ENCODE results near the gene CLK2. TPM values are rescaled to one million over a fixed set of nuclear protein-coding genes. Genes with fewer than 3 reads are reported as not detected.

The CLK2 gene
- total RNA-seq, 4 donors from 2014 or later = 17.6 to 32.0 (median 25.3) TPM

DNA sequence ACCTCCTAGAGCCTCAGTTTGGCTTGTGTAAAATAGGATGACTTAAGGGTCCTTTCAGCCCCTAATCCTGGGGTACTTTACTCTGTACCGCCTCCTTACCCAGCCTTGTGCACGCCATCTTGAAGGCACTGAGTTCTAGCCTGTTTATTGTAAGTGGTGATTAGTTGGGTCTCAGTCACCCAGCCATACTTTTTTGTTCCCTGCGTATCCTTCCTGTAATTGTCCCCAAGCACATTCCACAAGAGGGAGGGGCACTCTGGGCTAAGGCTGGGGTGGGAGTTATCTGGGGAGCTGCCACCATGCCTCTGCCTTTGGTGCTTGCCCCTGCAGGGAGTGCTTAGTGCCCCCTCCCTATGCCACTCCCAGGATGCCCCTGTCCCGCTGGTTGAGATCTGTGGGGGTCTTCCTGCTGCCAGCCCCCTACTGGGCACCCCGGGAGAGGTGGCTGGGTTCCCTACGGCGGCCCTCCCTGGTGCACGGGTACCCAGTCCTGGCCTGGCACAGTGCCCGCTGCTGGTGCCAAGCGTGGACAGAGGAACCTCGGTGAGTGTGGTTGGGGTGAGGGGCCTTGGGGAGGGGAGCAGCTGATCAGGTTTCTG is 36.2 kb upstream of the CLK2 start:
- H3K9me3 ChIP-seq = no peaks in the 10 kb centered on the region
- H3K4me3 ChIP-seq = peak overlapping the region; percentile 66 to 97 (median 70)
- no peaks in the 10 kb centered on the region for H3K27me3 ChIP-seq
- H3K27ac ChIP-seq (replicated peaks in 1 of 4) = peak overlapping the region; percentile 79 to 90 (median 86)
- no peak for DNase-seq (ENCODE audit: extremely low spot score)
- intact Hi-C loops (cut with DNase I) = no loop called here
- WGBS = 5% methylated on average over 3 of the region's 11 CpGs
- peak in 1 of 2 donors; percentile 11 for TF ChIP-seq POLR2AphosphoS5 (IDR thresholded peaks at IDR 0.05)
- TF ChIP-seq, protein P1, sequence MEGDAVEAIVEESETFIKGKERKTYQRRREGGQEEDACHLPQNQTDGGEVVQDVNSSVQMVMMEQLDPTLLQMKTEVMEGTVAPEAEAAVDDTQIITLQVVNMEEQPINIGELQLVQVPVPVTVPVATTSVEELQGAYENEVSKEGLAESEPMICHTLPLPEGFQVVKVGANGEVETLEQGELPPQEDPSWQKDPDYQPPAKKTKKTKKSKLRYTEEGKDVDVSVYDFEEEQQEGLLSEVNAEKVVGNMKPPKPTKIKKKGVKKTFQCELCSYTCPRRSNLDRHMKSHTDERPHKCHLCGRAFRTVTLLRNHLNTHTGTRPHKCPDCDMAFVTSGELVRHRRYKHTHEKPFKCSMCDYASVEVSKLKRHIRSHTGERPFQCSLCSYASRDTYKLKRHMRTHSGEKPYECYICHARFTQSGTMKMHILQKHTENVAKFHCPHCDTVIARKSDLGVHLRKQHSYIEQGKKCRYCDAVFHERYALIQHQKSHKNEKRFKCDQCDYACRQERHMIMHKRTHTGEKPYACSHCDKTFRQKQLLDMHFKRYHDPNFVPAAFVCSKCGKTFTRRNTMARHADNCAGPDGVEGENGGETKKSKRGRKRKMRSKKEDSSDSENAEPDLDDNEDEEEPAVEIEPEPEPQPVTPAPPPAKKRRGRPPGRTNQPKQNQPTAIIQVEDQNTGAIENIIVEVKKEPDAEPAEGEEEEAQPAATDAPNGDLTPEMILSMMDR (IDR thresholded peaks at IDR 0.05) = no peak
- H3K4me1 ChIP-seq = peaks cover 16 to 33% (median 29%) of the 10 kb centered on the region in 4 donors
- peaks cover 4 to 42% (median 31%) of the 10 kb centered on the region in 4 donors for H3K36me3 ChIP-seq

DNA sequence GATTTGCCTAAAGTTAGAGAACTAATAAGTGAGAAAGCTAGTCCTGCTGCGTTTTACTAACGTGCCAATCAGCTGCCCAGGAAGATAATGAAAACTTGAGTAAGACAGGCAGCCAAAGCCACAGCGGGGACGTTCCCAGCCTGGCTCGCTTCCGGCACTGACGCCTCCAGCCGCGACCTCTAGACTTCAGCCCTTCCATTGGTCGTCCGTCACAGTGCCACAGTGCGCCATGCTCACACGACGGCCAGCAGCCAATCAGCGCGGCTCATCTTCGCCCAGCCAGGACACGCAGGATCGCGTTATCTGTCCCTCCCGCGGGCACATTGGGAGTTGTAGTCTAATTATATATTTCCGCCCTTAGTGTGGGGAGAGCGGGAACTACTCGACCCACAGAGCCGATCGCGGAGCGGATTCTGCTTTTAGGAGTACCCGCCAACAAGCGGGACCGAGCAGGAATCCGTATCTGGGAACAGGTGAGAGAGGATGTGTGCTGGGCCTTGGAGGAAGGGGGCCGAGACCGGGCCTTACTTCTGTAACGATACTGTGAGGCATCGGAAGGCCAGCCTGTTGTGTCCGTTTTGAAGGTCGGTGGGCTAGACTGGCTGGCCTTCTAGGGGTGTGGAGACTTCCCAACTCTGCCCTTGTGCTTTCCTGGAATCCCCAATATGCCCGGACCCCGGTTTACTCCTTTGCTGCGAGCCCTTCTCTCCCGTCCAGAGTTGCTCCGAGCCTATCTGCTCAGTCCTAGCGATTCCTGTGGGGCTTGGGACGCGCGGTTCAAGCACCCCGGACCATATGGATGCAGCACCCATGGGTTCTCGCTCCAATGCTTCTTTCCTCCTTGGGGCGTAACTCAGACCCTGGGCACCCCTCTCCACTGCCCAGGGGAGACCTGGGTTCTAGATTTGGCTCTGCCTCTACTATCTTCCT is 35.5 kb upstream of the CLK2 start, which contains the start of gene FDPS:
TSS of gene FDPS (plus strand) at position 374 of the 930 bp plus-strand sequence. CDS start 924 bp downstream, outside the sequence.
- H3K9me3 ChIP-seq = no peaks in the 10 kb centered on the region
- intact Hi-C loops (cut with DNase I) = no loop called here
- DNase-seq (ENCODE audit: extremely low spot score) = peak; percentile 100
- peak within 1 kb of the TSS; percentile 66 to 97 (median 70) for H3K4me3 ChIP-seq
- TF ChIP-seq POLR2A (IDR thresholded peaks at IDR 0.05; ENCODE audit: low read depth) = no peak
- TF ChIP-seq, protein P1 (IDR thresholded peaks at IDR 0.05) = peak in 2 of 3 experiments; percentile 24 to 32
- TF ChIP-seq POLR2AphosphoS5 (IDR thresholded peaks at IDR 0.05) = peak; percentile 95
- no peaks in the 10 kb centered on the region for H3K27me3 ChIP-seq
- H3K36me3 ChIP-seq = peaks cover 4 to 35% (median 24%) of the 10 kb centered on the region in 4 donors
- WGBS = under 1% methylated on average over 41 of the region's 51 CpGs
- peak within 1 kb of the TSS; percentile 79 to 90 (median 86) for H3K27ac ChIP-seq (replicated peaks in 1 of 4)
- peaks cover 16 to 33% (median 29%) of the 10 kb centered on the region in 4 donors for H3K4me1 ChIP-seq

DNA sequence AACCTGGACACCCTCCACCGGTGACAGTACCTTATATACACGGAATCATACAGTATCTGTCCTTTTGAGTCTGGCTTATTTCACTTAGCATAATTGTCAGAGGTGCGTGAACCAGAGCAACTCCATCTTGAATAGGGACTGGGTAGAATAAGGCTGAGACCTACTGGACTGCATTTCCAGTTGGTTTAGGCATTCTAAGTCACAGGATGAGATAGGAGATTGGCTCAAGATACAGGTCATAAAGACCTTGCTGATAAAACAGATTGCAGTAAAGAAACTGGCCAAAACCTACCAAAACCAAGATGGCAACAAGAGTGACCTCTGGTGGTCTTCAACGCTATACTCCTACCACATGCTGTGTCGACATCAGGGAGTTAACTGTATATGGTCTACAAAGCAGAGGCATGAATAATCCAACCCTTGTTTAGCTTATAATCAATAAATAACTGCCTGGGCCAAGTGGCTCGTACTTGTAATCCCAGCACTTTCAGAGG is 34.0 kb upstream of the CLK2 start:
- H3K4me1 ChIP-seq = peaks cover 16 to 33% (median 29%) of the 10 kb centered on the region in 4 donors
- H3K27ac ChIP-seq (replicated peaks in 1 of 4) = peak overlapping the region in 2 of 4 donors; percentile 79 to 83
- H3K9me3 ChIP-seq = no peaks in the 10 kb centered on the region
- no peaks in the 10 kb centered on the region for H3K27me3 ChIP-seq
- H3K36me3 ChIP-seq = peaks cover 3 to 22% (median 11%) of the 10 kb centered on the region in 4 donors
- 51% methylated on average over 6 of the region's 6 CpGs for WGBS
- H3K4me3 ChIP-seq = no peak overlapping the region
- intact Hi-C loops (cut with DNase I) = no loop called here
- no peak for TF ChIP-seq POLR2AphosphoS5 (IDR thresholded peaks at IDR 0.05)
- TF ChIP-seq, protein P1 (IDR thresholded peaks at IDR 0.05) = peak in 2 of 3 experiments; percentile 32 to 37
- DNase-seq (ENCODE audit: extremely low spot score) = no peak

DNA sequence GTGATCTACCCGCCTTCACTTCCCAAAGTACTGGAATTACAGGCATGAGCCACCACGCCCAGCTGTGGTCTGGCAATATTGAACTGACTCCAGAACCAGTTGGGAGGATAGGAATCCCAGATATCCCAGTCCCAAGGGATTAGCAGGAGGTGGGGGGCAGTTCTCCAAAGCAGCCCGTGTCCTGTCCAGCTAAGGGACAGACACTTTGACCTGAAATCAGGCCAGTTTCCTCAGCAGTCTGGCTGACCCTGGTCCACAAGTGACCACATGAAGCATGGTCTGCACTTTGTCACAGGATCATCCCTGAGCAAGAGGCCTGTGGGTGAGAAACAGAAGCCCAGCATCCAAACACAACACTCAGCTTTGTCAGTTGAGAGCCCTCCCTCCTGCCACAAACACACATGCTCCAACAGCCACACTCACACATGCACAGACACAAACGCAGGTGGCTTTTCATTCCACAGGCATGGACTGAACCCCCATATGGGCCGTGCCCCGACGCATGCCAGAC is 32.6 kb upstream of the CLK2 start:
- Histone ChIP-seq H3K4me1 (peaks cover 16 to 27% (median 27%) of the 10 kb centered on the region in 4 donors), H3K9me3 (no peaks in the 10 kb centered on the region), H3K27me3 (no peaks in the 10 kb centered on the region), H3K36me3 (peaks cover 0 to 9% (median 5%) of the 10 kb centered on the region in 4 donors), H3K27ac (replicated peaks in 1 of 4) (no peak overlapping the region), H3K4me3 (no peak overlapping the region)
- WGBS = 79% methylated on average over 5 of the region's 7 CpGs
- no peak for TF ChIP-seq POLR2AphosphoS5 (IDR thresholded peaks at IDR 0.05)
- TF ChIP-seq POLR2A (IDR thresholded peaks at IDR 0.05; ENCODE audit: low read depth) = no peak
- TF ChIP-seq EP300 (IDR thresholded peaks at IDR 0.05) = no peak
- TF ChIP-seq, protein P1 (IDR thresholded peaks at IDR 0.05) = no peak
- intact Hi-C loops (cut with DNase I) = no loop called here
- no peak for DNase-seq (ENCODE audit: extremely low spot score)

All from esophagus muscularis mucosa (tissue), 4 donors.